HG03175 (cell line): ENCODE data around the gene NIPBL.

Experiments used
- ATAC-seq: cut with Tn5 transposase; IDR thresholded peaks from one replicate; pipeline ENCODE4 v1.9.1; 2021; ENCODE audit warnings: mild to moderate bottlenecking, moderate library complexity; ENCODE audit not compliant: unreplicated experiment

NIPBL gene

GRCh38 chr5:37014321-37014720 lies 137.8 kb downstream of the NIPBL start:
- ATAC-seq: no peak

- ATAC-seq: no peak
Observed at GRCh38 chr5:37015795-37016666, 139.5 kb downstream of the NIPBL start.

DNA sequence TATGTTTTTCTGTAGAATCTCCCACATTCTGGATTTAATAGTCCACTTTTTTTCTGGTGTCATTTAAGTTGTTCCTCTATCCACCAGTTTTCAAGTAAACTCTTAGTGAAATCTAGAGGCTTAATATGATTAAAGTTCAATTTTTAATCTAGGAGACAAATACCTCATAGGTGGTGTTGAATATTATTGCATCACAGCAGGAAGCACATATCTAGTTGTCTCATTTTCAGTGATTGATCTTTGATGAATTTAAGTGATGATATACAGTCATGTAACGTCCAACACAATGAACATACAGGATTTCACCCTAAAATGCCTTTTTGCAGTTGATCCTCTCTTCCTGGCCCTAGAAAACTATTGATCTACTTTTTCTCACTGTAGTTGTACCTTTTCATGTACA lies 152.3 kb downstream of the NIPBL start:
- ATAC-seq: no peak

DNA sequence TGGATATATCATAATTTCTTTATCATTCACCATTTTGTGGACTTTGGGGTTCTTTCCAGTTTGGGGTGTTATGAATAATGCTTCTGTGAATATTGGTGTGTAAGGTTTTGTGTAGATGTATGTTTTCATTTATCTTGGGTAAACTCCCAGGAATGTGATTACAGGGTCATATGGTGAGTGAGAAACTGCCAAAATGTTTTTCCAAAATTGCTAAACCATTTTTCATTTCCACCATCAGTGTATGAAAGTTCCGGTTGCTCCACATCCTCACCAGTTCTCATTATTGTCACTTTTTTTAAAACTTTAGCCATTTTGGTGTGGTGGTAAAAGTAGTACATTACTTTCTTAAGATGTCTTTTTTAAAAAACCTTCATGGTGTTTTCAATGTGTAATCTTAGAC lies 152.9 kb downstream of the NIPBL start:
- ATAC-seq: no peak

DNA sequence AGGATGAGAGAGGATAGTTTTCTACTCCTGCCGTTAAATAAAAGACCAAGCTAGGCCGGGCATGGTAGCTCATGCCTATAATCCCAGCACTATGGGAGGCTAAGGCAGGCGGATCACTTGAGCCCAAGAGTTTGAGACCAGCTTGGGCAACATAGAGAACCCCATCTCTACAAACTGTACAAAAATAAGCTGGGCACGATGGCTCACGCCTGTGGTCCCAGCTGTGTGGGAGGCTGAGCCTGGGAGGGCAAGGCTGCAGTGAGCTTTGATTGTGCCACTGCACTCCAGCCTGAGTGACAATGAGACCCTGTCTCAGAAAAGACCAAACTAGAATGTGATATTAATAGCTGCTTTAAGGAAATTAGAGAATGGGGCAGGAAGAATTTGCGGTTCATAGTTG lies 158.4 kb downstream of the NIPBL start:
- no peak for ATAC-seq

- ATAC-seq: no peak
Observed at GRCh38 chr5:37037840-37038239, 161.3 kb downstream of the NIPBL start.

DNA sequence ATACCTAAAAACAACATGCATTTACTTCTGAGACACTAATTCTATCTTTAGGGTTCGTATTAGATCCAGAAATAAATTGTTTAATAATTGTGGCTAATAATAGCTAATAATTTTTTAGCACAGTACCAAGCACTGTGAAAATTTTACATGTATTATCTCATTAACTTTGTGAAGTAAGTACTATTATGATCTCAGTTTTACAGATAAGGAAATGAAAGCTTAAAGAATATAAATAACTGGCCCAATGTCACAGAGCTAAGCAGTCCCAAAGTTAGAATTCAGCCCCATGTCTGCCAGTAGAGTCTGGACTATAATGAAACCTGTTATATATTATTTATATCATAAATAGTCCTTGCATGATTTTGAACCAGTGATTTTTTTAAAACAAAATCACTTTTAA lies 163.3 kb downstream of the NIPBL start:
- ATAC-seq: no peak

GRCh38 chr5:37043693-37044092 lies 167.1 kb downstream of the NIPBL start:
- ATAC-seq: no peak

DNA sequence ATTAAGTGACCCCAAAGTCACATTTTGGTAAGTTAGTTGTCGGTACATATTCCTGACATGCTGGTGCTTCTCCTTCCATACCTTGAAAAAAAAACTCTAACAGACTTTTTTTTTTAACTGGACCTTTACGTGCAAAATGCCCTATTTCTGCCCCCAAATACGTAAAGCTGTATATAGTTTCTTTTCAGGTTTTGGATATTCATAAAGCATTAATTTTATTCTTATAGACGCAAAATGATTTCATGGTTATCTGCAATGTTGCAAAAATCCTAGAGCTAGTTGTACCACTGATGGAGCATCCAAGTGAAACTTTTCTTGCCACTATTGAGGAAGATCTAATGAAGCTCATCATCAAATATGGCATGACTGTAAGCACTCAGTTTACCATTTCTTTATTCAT lies 167.6 kb downstream of the NIPBL start:
- ATAC-seq: no peak

- ATAC-seq: no peak
Observed at GRCh38 chr5:37045703-37046102, 169.1 kb downstream of the NIPBL start.

DNA sequence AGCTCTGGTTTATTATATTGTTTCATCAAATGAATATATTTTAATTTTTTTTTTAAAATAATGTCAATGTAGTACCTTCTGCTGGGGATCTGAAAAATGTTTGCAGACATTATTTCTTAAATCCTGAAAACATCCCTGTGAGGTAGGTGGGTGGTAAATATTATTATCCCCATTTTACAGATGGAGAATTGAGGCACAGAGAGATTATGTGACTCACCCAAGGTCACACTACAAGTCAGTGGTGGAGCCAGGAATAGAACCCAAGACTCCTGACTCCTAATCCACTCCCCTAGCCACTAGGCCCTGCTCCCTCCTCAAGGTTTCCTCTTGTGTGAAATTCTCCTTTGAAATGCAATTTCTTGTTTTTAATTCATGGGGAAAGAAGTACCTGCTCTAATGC lies 171.4 kb downstream of the NIPBL start:
- ATAC-seq: no peak

DNA sequence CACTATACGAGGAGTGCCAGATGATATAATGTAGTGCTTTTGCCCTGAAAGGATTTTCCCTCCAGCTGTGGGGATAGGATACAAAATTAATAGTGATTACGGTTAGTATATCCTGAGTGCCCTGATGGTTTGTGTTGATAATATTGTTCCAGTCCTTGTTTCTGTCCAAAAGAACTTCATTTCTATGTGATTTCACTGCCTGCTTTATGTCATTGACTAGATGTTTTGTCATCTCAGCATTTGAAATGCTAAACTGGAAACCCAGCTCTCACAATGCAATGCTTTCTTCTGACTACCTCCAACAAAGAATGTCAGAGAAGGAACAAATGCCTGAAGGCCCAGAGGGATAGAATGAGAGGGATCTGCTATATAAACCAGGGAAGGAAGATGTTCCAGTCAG lies 177.8 kb downstream of the NIPBL start:
- no peak for ATAC-seq

- ATAC-seq: no peak
Observed at GRCh38 chr5:37055383-37055990, 178.9 kb downstream of the NIPBL start.

GRCh38 chr5:37056762-37057161 lies 180.2 kb downstream of the NIPBL start:
- no peak for ATAC-seq

DNA sequence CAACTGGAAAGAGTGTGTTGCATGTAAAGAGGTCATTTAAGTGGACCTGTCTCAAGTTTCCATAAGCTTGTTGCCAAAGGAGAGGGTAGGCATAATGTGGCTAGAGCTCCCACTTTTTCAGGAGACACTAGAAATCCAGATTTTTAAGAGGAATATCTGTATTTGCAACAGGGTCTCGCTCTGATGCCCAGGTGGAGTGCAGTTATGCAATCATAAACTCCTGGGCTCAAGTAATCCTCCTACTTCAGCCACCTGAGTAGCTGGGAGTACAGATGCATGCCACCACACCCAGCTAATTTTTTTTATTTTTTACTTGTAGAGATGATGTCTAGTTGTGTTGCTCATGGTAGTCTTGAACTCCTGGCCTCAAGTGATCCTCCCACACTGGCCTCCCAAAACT lies 183.5 kb downstream of the NIPBL start:
- ATAC-seq: no peak

GRCh38 chr5:37063739-37064138 lies 187.2 kb downstream of the NIPBL start:
- no peak for ATAC-seq

DNA sequence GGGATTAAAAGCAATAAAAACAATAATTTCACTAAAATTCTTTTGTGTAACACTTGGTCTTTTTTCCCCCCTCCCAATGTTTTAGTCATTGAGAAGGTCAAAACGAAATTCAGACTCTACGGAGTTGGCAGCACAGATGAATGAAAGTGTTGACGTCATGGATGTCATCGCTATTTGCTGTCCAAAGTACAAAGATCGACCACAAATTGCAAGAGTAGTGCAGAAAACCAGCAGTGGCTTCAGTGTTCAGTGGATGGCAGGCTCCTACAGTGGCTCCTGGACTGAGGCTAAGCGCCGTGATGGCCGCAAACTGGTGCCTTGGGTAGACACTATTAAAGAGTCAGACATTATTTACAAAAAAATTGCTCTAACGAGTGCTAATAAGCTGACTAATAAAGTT lies 187.9 kb downstream of the NIPBL start:
- no peak for ATAC-seq

GRCh38 chr5:37071487-37071886 lies 194.9 kb downstream of the NIPBL start:
- no peak for ATAC-seq

DNA sequence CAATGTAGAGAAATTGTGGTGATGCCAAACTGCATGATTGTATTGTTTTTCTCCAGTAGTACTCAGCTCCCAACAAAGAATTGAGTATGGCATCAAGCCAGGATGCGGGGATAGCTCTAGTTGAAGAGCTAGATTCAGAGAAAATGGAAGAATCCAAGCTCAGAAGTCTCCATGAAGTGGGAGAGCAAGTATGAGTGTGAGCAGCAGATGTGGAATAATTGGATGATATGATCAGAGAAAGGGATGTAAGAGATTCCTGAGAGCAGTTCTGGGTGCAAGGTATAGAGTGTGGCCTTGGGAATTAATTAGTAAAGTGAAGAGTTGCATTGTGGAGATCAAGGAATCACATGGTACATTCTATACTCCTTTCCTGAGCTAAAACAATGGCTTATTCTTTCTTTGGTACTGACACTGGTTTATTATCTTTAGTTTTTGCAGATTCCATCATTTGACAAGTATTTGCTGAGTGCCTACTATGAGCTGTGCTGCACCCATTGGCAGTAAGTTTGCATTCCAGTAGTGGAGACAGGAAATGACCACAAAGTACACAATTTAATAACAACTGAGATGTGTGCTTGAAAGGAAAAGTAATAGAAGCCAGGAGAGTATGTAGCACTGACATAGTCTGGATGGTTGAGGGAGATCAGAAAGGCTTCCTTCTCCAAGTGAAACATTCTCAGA lies 195.5 kb downstream of the NIPBL start:
- no peak for ATAC-seq

- no peak for ATAC-seq
Observed at GRCh38 chr5:37075399-37075950, 198.9 kb downstream of the NIPBL start.

GRCh38 chr5:37077146-37077545 lies 200.6 kb downstream of the NIPBL start:
- no peak for ATAC-seq

DNA sequence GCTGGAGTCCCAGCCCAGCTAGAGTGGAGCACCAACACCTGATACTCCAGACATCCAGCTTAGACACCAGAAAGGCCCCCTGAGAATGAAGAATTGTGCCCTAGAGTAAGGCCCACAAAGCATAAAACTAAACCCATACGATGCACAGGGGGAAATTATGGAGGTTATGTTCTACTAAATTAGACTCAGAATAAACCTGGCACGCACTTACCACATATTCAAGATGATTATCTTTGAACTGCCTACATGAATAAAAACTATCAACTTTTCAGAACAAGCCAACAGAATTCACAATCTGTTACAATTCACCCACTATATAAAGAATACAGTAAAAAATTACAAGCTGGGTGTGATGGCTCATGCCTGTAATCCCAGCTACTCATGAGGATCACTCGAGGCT lies 204.1 kb downstream of the NIPBL start:
- no peak for ATAC-seq
